ENCODE data around the gene NME4.
"Not testable (repeated sequence)": the region's sequence is repeated elsewhere in the genome, so short reads cannot be mapped to it uniquely, and the experiment has no call there.

DNA sequence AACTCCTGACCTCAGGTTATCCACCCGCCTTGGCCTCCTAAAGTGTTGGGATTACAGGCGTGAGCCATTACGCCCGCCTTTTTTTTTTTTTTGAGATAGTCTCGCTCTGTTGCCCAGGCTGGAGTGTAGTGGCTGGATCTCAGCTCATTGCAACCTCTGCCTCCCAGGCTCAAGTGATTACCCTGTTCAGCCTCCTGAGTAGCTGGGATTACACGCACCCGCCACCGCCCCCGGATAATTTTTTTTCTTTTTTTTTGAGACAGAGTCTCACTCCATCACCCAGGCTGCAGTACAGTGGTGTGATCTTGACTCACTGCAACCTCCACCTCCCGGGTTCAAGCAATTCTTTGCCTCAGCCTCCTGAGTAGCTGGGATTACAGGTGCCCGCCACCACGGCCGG lies 25.2 kb downstream of the NME4 start:
- TF ChIP-seq EZH2 (IDR thresholded peaks at IDR 0.05; ENCODE audit: borderline replicate concordance, low read length), result not testable (repeated sequence)
- TF ChIP-seq, protein P1, sequence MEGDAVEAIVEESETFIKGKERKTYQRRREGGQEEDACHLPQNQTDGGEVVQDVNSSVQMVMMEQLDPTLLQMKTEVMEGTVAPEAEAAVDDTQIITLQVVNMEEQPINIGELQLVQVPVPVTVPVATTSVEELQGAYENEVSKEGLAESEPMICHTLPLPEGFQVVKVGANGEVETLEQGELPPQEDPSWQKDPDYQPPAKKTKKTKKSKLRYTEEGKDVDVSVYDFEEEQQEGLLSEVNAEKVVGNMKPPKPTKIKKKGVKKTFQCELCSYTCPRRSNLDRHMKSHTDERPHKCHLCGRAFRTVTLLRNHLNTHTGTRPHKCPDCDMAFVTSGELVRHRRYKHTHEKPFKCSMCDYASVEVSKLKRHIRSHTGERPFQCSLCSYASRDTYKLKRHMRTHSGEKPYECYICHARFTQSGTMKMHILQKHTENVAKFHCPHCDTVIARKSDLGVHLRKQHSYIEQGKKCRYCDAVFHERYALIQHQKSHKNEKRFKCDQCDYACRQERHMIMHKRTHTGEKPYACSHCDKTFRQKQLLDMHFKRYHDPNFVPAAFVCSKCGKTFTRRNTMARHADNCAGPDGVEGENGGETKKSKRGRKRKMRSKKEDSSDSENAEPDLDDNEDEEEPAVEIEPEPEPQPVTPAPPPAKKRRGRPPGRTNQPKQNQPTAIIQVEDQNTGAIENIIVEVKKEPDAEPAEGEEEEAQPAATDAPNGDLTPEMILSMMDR (IDR thresholded peaks at IDR 0.05; ENCODE audit: low read length), result not testable (repeated sequence)

Data from OCI-LY1 (cell line).